ENCODE measurements around the gene PDF.

PDF gene

GRCh38 chr16:69310653-69311532 lies 19.5 kb downstream of the PDF start, which contains the start of gene VPS4A:
Gene VPS4A (plus strand): TSS chr16:69311350. CDS start chr16:69311512, 162 bp downstream.
- DNase-seq (ENCODE audit: low read depth) = peak; percentile 97
- peak within 1 kb of the TSS; percentile 85 for H3K4me3 ChIP-seq (replicated peaks; ENCODE audit: low read depth, low read length)
- TF ChIP-seq CTCF (IDR thresholded peaks at IDR 0.05; ENCODE audit: low read length, missing control alignments) = peak; percentile 60

DNA sequence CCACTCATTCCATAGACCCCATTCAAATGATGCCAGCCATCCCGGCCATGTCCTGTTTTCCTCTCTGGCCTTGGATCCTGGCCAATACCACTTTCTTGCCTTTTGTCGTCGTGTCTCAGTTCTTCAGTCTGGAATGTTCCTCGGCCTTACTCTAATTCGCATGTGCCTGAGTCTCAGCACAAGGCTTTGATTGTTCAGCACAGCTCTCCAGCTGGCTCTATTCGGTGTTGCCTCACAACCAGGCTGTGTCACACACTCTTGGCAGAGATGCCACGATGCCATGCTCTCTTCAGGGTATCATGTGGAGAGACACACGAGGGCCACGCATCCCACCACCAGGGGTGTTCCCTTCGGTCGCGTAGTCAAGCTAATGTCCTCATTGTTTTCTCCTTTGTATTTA lies 21.1 kb downstream of the PDF start:
- DNase-seq (ENCODE audit: low read depth) = no peak
- TF ChIP-seq CTCF (IDR thresholded peaks at IDR 0.05; ENCODE audit: low read length, missing control alignments) = no peak
- no peak overlapping the region for H3K4me3 ChIP-seq (replicated peaks; ENCODE audit: low read depth, low read length)

GRCh38 chr16:69307856-69308255 lies 22.5 kb downstream of the PDF start:
- DNase-seq (ENCODE audit: low read depth) = no peak
- TF ChIP-seq CTCF (IDR thresholded peaks at IDR 0.05; ENCODE audit: low read length, missing control alignments) = no peak
- no peak overlapping the region for H3K4me3 ChIP-seq (replicated peaks; ENCODE audit: low read depth, low read length)

- no peak overlapping the region for H3K4me3 ChIP-seq (replicated peaks; ENCODE audit: low read depth, low read length)
- no peak for TF ChIP-seq CTCF (IDR thresholded peaks at IDR 0.05; ENCODE audit: low read length, missing control alignments)
- no peak for DNase-seq (ENCODE audit: low read depth)
Measured at GRCh38 chr16:69307091-69307490, 23.3 kb downstream of the PDF start.

DNA sequence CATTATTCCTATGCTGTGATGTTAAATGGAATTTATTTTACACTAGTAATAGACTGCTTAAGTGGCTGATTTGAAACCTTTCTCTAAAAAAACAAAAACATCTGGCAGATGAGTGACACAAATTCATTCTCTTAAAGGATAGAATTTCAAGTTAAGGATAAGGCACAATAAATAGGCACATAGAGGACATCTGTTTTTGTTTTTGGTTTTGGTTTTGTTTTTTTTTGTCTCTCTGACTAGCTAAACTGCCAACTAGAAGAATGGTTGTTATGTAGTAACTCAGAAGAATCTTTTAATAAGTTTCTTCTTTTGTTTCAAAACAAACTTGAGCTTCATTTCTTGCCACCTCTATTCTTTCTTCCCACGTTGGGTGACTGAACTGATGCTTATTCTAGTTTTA lies 24.4 kb downstream of the PDF start:
- no peak for TF ChIP-seq CTCF (IDR thresholded peaks at IDR 0.05; ENCODE audit: low read length, missing control alignments)
- no peak overlapping the region for H3K4me3 ChIP-seq (replicated peaks; ENCODE audit: low read depth, low read length)
- DNase-seq (ENCODE audit: low read depth) = no peak

DNA sequence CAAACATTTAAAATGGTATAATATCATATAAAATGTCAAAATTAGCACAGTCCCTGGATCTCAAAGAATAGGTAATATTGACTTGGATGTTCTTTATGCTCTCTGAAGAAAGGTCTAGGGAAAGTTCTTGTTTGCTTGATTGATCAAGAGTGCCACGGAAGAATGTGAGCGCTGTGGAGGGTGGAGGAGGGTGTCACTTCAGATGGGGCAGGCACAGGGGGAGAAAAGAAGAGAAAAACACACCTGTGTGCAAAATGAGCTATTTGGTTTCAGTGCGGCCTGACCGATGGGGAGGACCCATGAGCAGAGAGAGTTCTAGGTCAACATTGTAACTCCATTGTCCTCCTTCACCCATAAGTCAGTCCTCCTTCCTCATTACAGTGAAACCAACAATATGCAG lies 28.1 kb downstream of the PDF start:
- no peak for DNase-seq (ENCODE audit: low read depth)
- H3K4me3 ChIP-seq (replicated peaks; ENCODE audit: low read depth, low read length) = no peak overlapping the region

More for the DNA sequence above, 28.1 kb downstream of the PDF start:
- no peak for TF ChIP-seq CTCF (IDR thresholded peaks at IDR 0.05; ENCODE audit: low read length, missing control alignments)

All from fibroblast of pulmonary artery (primary cell).